ENCODE measurements around the gene MFGE8. TPM values are rescaled to one million over a fixed set of nuclear protein-coding genes. Genes with fewer than 3 reads are reported as not detected.

MFGE8 gene
- polyA plus RNA-seq, 4 donors: 4.0 to 104 (median 22.2) TPM

DNA sequence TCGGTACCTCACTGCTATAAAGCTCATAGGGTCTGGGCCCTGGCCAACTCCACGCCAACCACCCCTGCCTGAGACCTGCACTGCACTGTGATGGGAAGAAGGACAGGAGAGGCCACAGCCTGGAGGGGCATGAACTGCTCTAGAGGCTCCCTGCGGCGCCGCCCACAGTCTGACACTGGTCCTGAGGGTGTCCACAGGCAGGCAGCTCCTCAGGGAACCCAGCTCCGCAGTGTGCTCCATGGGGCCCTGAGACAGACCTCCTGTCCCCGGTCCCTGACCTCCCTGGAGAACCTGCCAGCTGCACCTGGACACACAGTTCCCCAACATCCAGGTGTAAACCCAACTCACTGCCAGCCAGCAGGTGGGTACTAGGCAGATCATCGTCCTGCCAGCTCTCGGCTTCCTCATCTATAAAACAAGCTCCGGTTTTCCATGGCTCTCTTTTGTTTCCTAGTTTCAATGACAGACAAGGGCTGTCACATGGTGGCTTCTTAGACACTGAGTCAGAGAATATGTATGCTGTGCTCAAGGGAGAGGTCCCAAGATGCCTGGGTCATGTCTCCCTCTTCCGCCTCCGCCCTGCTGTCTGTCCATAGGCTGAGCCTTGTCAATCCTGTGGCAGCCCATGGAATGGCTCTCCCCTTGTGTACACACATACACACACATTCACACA lies 12.7 kb downstream of the MFGE8 start:
- Histone ChIP-seq H3K4me3 (ENCODE audit: low read depth in 1 of 3, low read length in 3 of 3) (no peak overlapping the region), H3K36me3 (ENCODE audit: control insufficient read depth in 3 of 3, insufficient read depth in 2 of 3, low read depth in 1 of 3, low read length in 3 of 3) (peaks cover 0 to 22% (median 0%) of the 10 kb centered on the region in 3 donors), H3K4me1 (ENCODE audit: control insufficient read depth in 3 of 3, insufficient read depth in 2 of 3, low read depth in 1 of 3, low read length in 2 of 3) (peaks cover 0 to 6% (median 0%) of the 10 kb centered on the region in 3 donors), H3K27me3 (ENCODE audit: control insufficient read depth in 3 of 3, insufficient read depth in 3 of 3, low read length in 3 of 3) (peaks cover 0 to 4% (median 0%) of the 10 kb centered on the region in 3 donors), H3K27ac (ENCODE audit: low read depth in 1 of 3, low read length in 2 of 3) (no peak overlapping the region), H3K9me3 (ENCODE audit: control insufficient read depth in 2 of 2, insufficient read depth in 1 of 2, low read depth in 1 of 2, low read length in 1 of 2) (no peaks in the 10 kb centered on the region)
- no peak for DNase-seq
- WGBS, 3 donors: 73 to 91% (median 86%) methylated on average over 12 of the region's 12 CpGs
- FAIRE-seq: no peak

GRCh38 chr15:88899251-88899650 lies 13.9 kb downstream of the MFGE8 start:
- no peak for DNase-seq
- Histone ChIP-seq H3K4me3 (ENCODE audit: low read depth in 1 of 3, low read length in 3 of 3) (no peak overlapping the region), H3K4me1 (ENCODE audit: control insufficient read depth in 3 of 3, insufficient read depth in 2 of 3, low read depth in 1 of 3, low read length in 2 of 3) (no peaks in the 10 kb centered on the region), H3K36me3 (ENCODE audit: control insufficient read depth in 3 of 3, insufficient read depth in 2 of 3, low read depth in 1 of 3, low read length in 3 of 3) (peaks cover 0 to 19% (median 0%) of the 10 kb centered on the region in 3 donors), H3K9me3 (ENCODE audit: control insufficient read depth in 2 of 2, insufficient read depth in 1 of 2, low read depth in 1 of 2, low read length in 1 of 2) (no peaks in the 10 kb centered on the region), H3K27ac (ENCODE audit: low read depth in 1 of 3, low read length in 2 of 3) (no peak overlapping the region), H3K27me3 (ENCODE audit: control insufficient read depth in 3 of 3, insufficient read depth in 3 of 3, low read length in 3 of 3) (peaks cover 0 to 15% (median 0%) of the 10 kb centered on the region in 3 donors)
- FAIRE-seq: no peak
- 77 to 87% (median 81%) methylated on average over 9 of the region's 9 CpGs for whole genome bisulfite sequencing, 3 donors

- no peaks in the 10 kb centered on the region for H3K4me1 ChIP-seq (ENCODE audit: control insufficient read depth in 3 of 3, insufficient read depth in 2 of 3, low read depth in 1 of 3, low read length in 2 of 3)
- H3K27me3 ChIP-seq (ENCODE audit: control insufficient read depth in 3 of 3, insufficient read depth in 3 of 3, low read length in 3 of 3): peaks cover 0 to 20% (median 0%) of the 10 kb centered on the region in 3 donors
- H3K4me3 ChIP-seq (ENCODE audit: low read depth in 1 of 3, low read length in 3 of 3): no peak overlapping the region
- H3K27ac ChIP-seq (ENCODE audit: low read depth in 1 of 3, low read length in 2 of 3): no peak overlapping the region
- FAIRE-seq: no peak
- H3K36me3 ChIP-seq (ENCODE audit: control insufficient read depth in 3 of 3, insufficient read depth in 2 of 3, low read depth in 1 of 3, low read length in 3 of 3): peaks cover 0 to 19% (median 0%) of the 10 kb centered on the region in 3 donors
- 85 to 92% (median 87%) methylated on average over 15 of the region's 15 CpGs for WGBS, 3 donors
- no peak for DNase-seq
- H3K9me3 ChIP-seq (ENCODE audit: control insufficient read depth in 2 of 2, insufficient read depth in 1 of 2, low read depth in 1 of 2, low read length in 1 of 2): no peaks in the 10 kb centered on the region
Observed at GRCh38 chr15:88898736-88899135, 14.4 kb downstream of the MFGE8 start.

DNA sequence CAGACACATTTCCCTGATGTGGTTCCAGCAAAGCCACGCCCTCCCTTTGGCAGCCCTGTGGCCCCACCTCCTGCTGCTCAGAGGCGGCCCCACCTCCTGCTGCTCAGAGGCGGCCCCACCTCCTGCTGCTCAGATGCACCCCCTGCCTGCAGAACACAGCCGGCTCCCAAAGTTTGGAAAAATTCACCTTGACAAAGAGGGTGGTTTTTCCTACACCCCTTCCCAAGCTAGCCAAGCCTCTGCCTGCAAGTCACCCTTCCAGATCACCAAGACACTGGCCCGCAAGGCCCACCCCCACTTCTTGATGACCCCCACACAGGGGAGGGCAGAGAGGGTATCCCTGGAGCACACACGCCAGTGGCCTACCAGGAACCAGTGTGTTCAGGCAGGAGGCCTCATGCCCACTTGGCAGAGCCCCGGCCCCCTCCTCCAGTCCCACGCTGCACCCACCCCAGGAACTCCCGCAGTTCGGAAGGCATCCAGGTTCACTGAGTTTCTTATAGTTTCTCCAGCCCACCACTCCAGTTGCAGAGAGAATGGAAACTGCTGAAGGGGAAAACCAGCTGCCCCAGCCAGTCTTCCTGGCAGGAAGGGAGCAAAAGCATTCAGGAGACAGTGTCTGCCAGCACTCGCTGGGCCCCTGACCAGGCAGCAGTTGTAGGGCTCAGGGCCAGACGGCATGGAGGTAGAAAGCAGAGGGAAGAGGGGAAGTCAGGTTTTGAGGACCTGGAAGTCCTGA lies 15.6 kb downstream of the MFGE8 start:
- Histone ChIP-seq H3K36me3 (ENCODE audit: control insufficient read depth in 3 of 3, insufficient read depth in 2 of 3, low read depth in 1 of 3, low read length in 3 of 3) (peaks cover 0 to 15% (median 0%) of the 10 kb centered on the region in 3 donors), H3K27ac (ENCODE audit: low read depth in 1 of 3, low read length in 2 of 3) (no peak overlapping the region)
- no peak for FAIRE-seq

DNA sequence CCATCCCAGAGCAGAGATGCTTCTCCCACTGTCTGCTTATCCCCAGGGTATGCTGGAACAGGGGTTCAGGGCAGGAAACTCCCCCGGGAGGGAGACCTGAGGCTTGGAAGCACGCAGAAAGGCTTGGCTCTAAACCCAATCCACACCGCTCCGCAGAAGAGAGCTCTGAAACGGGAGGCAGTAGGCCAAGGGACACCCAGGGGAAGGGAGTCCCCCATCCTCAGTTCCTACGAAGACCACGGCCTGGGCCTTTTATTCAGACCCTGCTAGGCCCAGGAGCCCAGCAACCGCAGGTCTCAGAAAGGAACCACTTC lies 16.1 kb downstream of the MFGE8 start:
- H3K27ac ChIP-seq (ENCODE audit: low read depth in 1 of 3, low read length in 2 of 3): no peak overlapping the region
- no peaks in the 10 kb centered on the region for H3K9me3 ChIP-seq (ENCODE audit: control insufficient read depth in 2 of 2, insufficient read depth in 1 of 2, low read depth in 1 of 2, low read length in 1 of 2)
- FAIRE-seq (no peak), DNase-seq (no peak)
- no peak overlapping the region for H3K4me3 ChIP-seq (ENCODE audit: low read depth in 1 of 3, low read length in 3 of 3)
- H3K27me3 ChIP-seq (ENCODE audit: control insufficient read depth in 3 of 3, insufficient read depth in 3 of 3, low read length in 3 of 3): peaks cover 0 to 24% (median 0%) of the 10 kb centered on the region in 3 donors
- no peaks in the 10 kb centered on the region for H3K4me1 ChIP-seq (ENCODE audit: control insufficient read depth in 3 of 3, insufficient read depth in 2 of 3, low read depth in 1 of 3, low read length in 2 of 3)
- WGBS, 3 donors: 26 to 47% (median 44%) methylated on average over 8 of the region's 8 CpGs
- peaks cover 0 to 11% (median 0%) of the 10 kb centered on the region in 3 donors for H3K36me3 ChIP-seq (ENCODE audit: control insufficient read depth in 3 of 3, insufficient read depth in 2 of 3, low read depth in 1 of 3, low read length in 3 of 3)

More for the DNA sequence above, 15.6 kb downstream of the MFGE8 start:
- whole genome bisulfite sequencing, 3 donors: 47 to 53% (median 50%) methylated on average over 12 of the region's 12 CpGs
- Histone ChIP-seq H3K4me3 (ENCODE audit: low read depth in 1 of 3, low read length in 3 of 3) (no peak overlapping the region), H3K4me1 (ENCODE audit: control insufficient read depth in 3 of 3, insufficient read depth in 2 of 3, low read depth in 1 of 3, low read length in 2 of 3) (no peaks in the 10 kb centered on the region), H3K27me3 (ENCODE audit: control insufficient read depth in 3 of 3, insufficient read depth in 3 of 3, low read length in 3 of 3) (peaks cover 0 to 24% (median 0%) of the 10 kb centered on the region in 3 donors), H3K9me3 (ENCODE audit: control insufficient read depth in 2 of 2, insufficient read depth in 1 of 2, low read depth in 1 of 2, low read length in 1 of 2) (no peaks in the 10 kb centered on the region)
- DNase-seq: peak; percentile 52 to 81

GRCh38 chr15:88896333-88897033 lies 16.7 kb downstream of the MFGE8 start:
- peaks cover 0 to 8% (median 0%) of the 10 kb centered on the region in 3 donors for H3K36me3 ChIP-seq (ENCODE audit: control insufficient read depth in 3 of 3, insufficient read depth in 2 of 3, low read depth in 1 of 3, low read length in 3 of 3)
- 76 to 79% (median 79%) methylated on average over 8 of the region's 8 CpGs for WGBS, 3 donors
- peaks cover 0 to 24% (median 0%) of the 10 kb centered on the region in 3 donors for H3K27me3 ChIP-seq (ENCODE audit: control insufficient read depth in 3 of 3, insufficient read depth in 3 of 3, low read length in 3 of 3)
- H3K27ac ChIP-seq (ENCODE audit: low read depth in 1 of 3, low read length in 2 of 3): no peak overlapping the region
- no peaks in the 10 kb centered on the region for H3K4me1 ChIP-seq (ENCODE audit: control insufficient read depth in 3 of 3, insufficient read depth in 2 of 3, low read depth in 1 of 3, low read length in 2 of 3)
- no peaks in the 10 kb centered on the region for H3K9me3 ChIP-seq (ENCODE audit: control insufficient read depth in 2 of 2, insufficient read depth in 1 of 2, low read depth in 1 of 2, low read length in 1 of 2)
- no peak overlapping the region for H3K4me3 ChIP-seq (ENCODE audit: low read depth in 1 of 3, low read length in 3 of 3)
- no peak for DNase-seq
- no peak for FAIRE-seq

DNA sequence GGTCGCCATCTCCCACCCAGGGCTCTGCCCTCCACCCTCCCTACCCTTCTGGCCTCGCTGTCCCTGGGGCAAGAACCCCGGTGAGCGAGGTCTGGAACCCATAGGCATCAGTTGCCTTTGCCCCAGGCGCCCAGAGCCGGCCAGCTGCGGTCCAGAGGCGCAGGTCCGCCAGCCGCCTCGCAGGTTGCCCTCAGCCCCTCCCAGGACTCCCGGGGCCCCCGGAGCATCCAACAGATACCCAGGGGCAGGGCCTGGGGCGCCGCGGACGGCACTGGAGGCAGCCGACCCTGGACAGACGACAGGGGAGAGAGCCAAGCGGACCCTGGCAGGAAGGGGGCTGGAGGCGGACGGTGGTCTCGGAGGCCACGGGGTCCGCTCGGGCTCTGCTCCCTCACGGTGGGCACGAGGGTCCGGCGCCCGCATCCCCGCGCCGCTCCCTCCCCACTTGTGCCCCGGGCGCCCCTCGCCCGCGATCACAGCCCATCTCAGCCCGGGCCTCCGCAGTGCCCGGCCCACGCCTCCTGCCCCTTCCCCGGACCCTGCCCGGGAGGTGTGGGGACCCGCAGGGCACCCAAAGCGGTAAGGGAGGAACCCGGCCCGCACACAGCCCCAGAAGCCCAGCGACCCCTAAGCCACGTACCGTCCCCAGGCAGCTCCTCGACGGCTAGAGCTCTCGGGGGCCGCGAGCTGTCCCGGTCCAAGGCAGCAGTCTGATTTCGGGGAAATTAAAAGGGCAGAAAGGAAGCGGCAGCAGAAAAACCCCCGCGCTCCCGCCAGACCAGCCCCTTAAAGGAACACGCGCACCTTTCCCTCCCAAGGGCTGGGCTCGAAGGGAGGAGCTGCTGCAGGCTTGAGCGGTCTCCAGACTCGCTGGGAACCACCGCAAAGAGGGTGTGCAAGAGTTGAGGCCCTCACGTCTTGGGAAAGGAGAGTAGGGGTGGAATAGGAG lies 18.1 kb downstream of the MFGE8 start, which contains the start of gene HAPLN3:
Gene HAPLN3, minus strand, starts transcription at position 726 of the 949 bp plus-strand sequence. CDS start 8,246 bp downstream, outside the sequence.
- H3K36me3 ChIP-seq (ENCODE audit: control insufficient read depth in 3 of 3, insufficient read depth in 2 of 3, low read depth in 1 of 3, low read length in 3 of 3): no peaks in the 10 kb centered on the region
- DNase-seq: peak; percentile 25 to 45
- H3K27ac ChIP-seq (ENCODE audit: low read depth in 1 of 3, low read length in 2 of 3): no peak within 1 kb of the TSS
- no peaks in the 10 kb centered on the region for H3K4me1 ChIP-seq (ENCODE audit: control insufficient read depth in 3 of 3, insufficient read depth in 2 of 3, low read depth in 1 of 3, low read length in 2 of 3)
- no peaks in the 10 kb centered on the region for H3K9me3 ChIP-seq (ENCODE audit: control insufficient read depth in 2 of 2, insufficient read depth in 1 of 2, low read depth in 1 of 2, low read length in 1 of 2)
- no peak for FAIRE-seq
- peaks cover 0 to 24% (median 0%) of the 10 kb centered on the region in 3 donors for H3K27me3 ChIP-seq (ENCODE audit: control insufficient read depth in 3 of 3, insufficient read depth in 3 of 3, low read length in 3 of 3)
- WGBS, 3 donors: 1 to 3% (median 2%) methylated on average over 57 to 70 of the region's 70 CpGs
- H3K4me3 ChIP-seq (ENCODE audit: low read depth in 1 of 3, low read length in 3 of 3): peak within 1 kb of the TSS; percentile 27 to 58 (median 57)

Data from small intestine (tissue), 7 donors.